K562 (cell line): ENCODE results near the gene TUT1. TPM values are rescaled to one million over a fixed set of nuclear protein-coding genes. Genes with fewer than 3 reads are reported as not detected.

Experiments
- ARNT ChIP-seq, 2 experiments: fragments of 450-650 bp; IDR thresholded peaks; 2 replicates each; pipeline ENCODE4 v1.6.1; 2016; ENCODE audit warnings: mild to moderate bottlenecking in 1 of 2
- BACH1 ChIP-seq: fragments of 200-800 bp; sonication (Bioruptor generic); IDR thresholded peaks from 2 replicates; pipeline ENCODE4 v1.6.1; 2016; ENCODE audit warnings: missing genetic modification characterization, missing compliant biosample characterization
- CBFA2T3 ChIP-seq: fragments of 450-650 bp; IDR thresholded peaks from 2 replicates; pipeline ENCODE4 v1.6.1; 2017
- CTBP1 ChIP-seq: fragments of 450-650 bp; IDR thresholded peaks from 2 replicates; pipeline ENCODE4 v1.6.1; 2016; ENCODE audit warnings: borderline replicate concordance
- E2F3 ChIP-seq: fragments of 250-450 bp; sonication (Bioruptor Pico); IDR thresholded peaks from 2 replicates; pipeline ENCODE4 v1.4.0; 2020; ENCODE audit warnings: mild to moderate bottlenecking
- GABPB1 ChIP-seq: sonication (generic); formaldehyde crosslinking; IDR thresholded peaks from 2 replicates; pipeline ENCODE4 v1.8.0; 2022; ENCODE audit warnings: mild to moderate bottlenecking, missing genetic modification reagents
- GABPB2 ChIP-seq: fragments of 250-450 bp; sonication (Bioruptor Pico); conservative IDR thresholded peaks from 2 replicates; pipeline ENCODE4 v1.5.1; 2021; ENCODE audit warnings: mild to moderate bottlenecking
- GTF2F1 ChIP-seq: IDR thresholded peaks from 2 replicates; pipeline ENCODE4 v1.6.1; 2011; ENCODE audit warnings: low read depth, low read length, improper control_type of control experiment
- HCFC1 ChIP-seq: IDR thresholded peaks from 2 replicates; pipeline ENCODE4 v1.6.1; 2012; ENCODE audit warnings: low read depth, low read length, improper control_type of control experiment
- KDM5B ChIP-seq: fragments of 200-600 bp; sonication (generic); IDR thresholded peaks from 2 replicates; pipeline ENCODE4 v1.6.1; 2012; ENCODE audit warnings: low read depth, mild to moderate bottlenecking, moderate library complexity, low read length, control low read depth, inconsistent platforms; ENCODE audit not compliant: insufficient replicate concordance
- SAFB2 ChIP-seq: fragments of 200-400 bp; formaldehyde crosslinking; IDR thresholded peaks from 2 replicates; pipeline ENCODE4 v1.6.1; 2018; ENCODE audit warnings: borderline replicate concordance, low read length, low read depth, moderate library complexity; ENCODE audit not compliant: severe bottlenecking
- ZNF146 ChIP-seq: IDR thresholded peaks from one replicate; pipeline ENCODE4 v1.6.1; 2018; ENCODE audit warnings: missing compliant biosample characterization; ENCODE audit not compliant: unreplicated experiment
- ZNF561 ChIP-seq: fragments of 450-650 bp; formaldehyde crosslinking; conservative IDR thresholded peaks from 2 replicates; pipeline ENCODE4 v1.4.0; 2020; ENCODE audit warnings: mild to moderate bottlenecking, moderate library complexity
- ZNF668 ChIP-seq: fragments of 250-450 bp; sonication (Bioruptor Pico); IDR thresholded peaks from 2 replicates; pipeline ENCODE4 v1.8.0; 2022; ENCODE audit warnings: mild to moderate bottlenecking, inconsistent platforms
- ZNF695 ChIP-seq: fragments of 450-650 bp; formaldehyde crosslinking; IDR thresholded peaks from 2 replicates; pipeline ENCODE4 v1.4.0; 2020; ENCODE audit warnings: mild to moderate bottlenecking, moderate library complexity
- ZNF780A ChIP-seq: fragments of 250-450 bp; sonication (Bioruptor Pico); IDR thresholded peaks from 2 replicates; pipeline ENCODE4 v1.5.0; 2021; ENCODE audit warnings: mild to moderate bottlenecking
- polyA plus RNA-seq, 8 experiments: library from polyadenylated mRNA; depleted of rRNA in 4 of 8; stranded (reverse) in 5 of 8; unstranded in 3 of 8; fragments of >200 nt; fragmentation: Nextera tagmentation in 2 of 8; fragmentation: Illumina TruSeq in 1 of 8; extraction: Ambion mirVana in 2 of 8; extraction: Trizol in 1 of 8; gene quantifications; 2 replicates each; pipeline versions ENCODE4 v1.2.1 to v1.2.3, GENCODE V29; 2011 to 2014; ENCODE audit warnings: inconsistent platforms in 1 of 8, missing spikeins in 1 of 8
- total RNA-seq, 7 experiments: library from RNA; depleted of rRNA in 6 of 7; stranded (reverse); fragments of >200 nt in 6 of 7; fragmentation: Illumina TruSeq in 2 of 7; extraction: Trizol in 2 of 7; gene quantifications; 2 replicates each; pipeline versions ENCODE4 v1.2.1 to v1.2.3, GENCODE V29; 2011 to 2021; ENCODE audit warnings: low replicate concordance in 1 of 7
- TF ChIP-seq, protein P1 (sequence below): IDR thresholded peaks from 2 replicates; pipeline ENCODE4 v1.6.1; 2016; ENCODE audit warnings: missing genetic modification characterization, missing compliant biosample characterization
- TF ChIP-seq, protein P2 (sequence below): sonication (generic); formaldehyde crosslinking; IDR thresholded peaks from 2 replicates; pipeline ENCODE4 v1.8.0; 2022; ENCODE audit warnings: missing genetic modification reagents, mild to moderate bottlenecking, borderline replicate concordance
- TF ChIP-seq, protein P3 (sequence below): fragments of 450-650 bp; formaldehyde crosslinking; IDR thresholded peaks from 2 replicates; pipeline ENCODE4 v1.4.0; 2022; ENCODE audit warnings: mild to moderate bottlenecking, moderate library complexity
- TF ChIP-seq, protein P4 (sequence below): fragments of 250-450 bp; sonication (Bioruptor Pico); IDR thresholded peaks from 2 replicates; pipeline ENCODE4 v1.8.0; 2022; ENCODE audit warnings: moderate library complexity, mild to moderate bottlenecking, inconsistent platforms
- TF ChIP-seq, protein P5 (sequence below): fragments of 250-450 bp; sonication (Bioruptor Pico); IDR thresholded peaks from 2 replicates; pipeline ENCODE4 v1.5.0; 2020; ENCODE audit warnings: mild to moderate bottlenecking

The TUT1 gene
- total and polyA plus RNA-seq, 9 of the 15 experiments (the other 6 are each of a cell fraction or from before 2014, with no cell fraction given) = 0.66 to 44.3 (median 15.7) TPM

DNA sequence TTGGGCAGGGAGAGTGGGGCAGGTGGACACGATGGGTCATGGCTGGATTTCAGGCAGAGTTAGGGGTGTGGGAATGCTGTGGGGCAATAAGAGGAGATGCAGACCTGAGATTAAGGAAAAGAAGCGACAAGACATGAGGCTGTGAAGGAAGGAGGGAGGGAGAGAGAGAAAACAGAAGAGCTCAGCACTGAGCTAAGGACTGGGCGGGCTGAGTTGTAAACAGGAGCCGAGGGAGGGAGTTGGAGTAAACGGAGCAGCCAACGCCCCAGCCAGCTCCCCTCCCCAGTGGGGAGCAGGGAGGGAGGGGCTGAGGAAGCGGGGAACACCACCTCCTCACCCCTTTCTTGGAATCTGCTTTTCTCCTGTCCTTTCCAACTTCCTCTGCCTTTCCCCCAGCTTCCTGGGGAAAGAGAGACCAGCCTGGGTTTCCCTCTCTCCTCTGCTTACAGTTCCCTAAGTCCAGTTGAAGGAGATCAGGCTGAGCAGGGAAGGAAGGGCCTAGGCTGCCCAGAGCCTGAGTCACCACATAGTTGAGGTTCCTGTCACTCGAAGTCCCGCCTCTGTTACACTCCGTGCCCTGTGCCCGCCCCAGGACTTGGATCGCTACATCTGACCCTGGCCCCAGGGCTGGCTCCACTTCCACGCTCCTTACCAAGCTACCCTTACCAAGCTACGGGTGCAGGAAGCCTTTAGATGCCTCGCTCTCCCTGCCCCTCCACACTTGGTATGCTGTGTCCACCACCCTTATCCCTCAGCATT, 38.1 kb downstream of the TUT1 start (continued):
- TF ChIP-seq, protein P1, sequence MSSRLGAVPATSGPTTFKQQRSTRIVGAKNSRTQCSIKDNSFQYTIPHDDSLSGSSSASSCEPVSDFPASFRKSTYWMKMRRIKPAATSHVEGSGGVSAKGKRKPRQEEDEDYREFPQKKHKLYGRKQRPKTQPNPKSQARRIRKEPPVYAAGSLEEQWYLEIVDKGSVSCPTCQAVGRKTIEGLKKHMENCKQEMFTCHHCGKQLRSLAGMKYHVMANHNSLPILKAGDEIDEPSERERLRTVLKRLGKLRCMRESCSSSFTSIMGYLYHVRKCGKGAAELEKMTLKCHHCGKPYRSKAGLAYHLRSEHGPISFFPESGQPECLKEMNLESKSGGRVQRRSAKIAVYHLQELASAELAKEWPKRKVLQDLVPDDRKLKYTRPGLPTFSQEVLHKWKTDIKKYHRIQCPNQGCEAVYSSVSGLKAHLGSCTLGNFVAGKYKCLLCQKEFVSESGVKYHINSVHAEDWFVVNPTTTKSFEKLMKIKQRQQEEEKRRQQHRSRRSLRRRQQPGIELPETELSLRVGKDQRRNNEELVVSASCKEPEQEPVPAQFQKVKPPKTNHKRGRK = no peak
- TF ChIP-seq, protein P2, sequence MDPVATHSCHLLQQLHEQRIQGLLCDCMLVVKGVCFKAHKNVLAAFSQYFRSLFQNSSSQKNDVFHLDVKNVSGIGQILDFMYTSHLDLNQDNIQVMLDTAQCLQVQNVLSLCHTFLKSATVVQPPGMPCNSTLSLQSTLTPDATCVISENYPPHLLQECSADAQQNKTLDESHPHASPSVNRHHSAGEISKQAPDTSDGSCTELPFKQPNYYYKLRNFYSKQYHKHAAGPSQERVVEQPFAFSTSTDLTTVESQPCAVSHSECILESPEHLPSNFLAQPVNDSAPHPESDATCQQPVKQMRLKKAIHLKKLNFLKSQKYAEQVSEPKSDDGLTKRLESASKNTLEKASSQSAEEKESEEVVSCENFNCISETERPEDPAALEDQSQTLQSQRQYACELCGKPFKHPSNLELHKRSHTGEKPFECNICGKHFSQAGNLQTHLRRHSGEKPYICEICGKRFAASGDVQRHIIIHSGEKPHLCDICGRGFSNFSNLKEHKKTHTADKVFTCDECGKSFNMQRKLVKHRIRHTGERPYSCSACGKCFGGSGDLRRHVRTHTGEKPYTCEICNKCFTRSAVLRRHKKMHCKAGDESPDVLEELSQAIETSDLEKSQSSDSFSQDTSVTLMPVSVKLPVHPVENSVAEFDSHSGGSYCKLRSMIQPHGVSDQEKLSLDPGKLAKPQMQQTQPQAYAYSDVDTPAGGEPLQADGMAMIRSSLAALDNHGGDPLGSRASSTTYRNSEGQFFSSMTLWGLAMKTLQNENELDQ (CRISPR knock-in tag) = no peak
- TF ChIP-seq GTF2F1 = no peak
- TF ChIP-seq CTBP1 = peak; percentile 73; the same call in 1 of the 2 replicates
- TF ChIP-seq, protein P3, sequence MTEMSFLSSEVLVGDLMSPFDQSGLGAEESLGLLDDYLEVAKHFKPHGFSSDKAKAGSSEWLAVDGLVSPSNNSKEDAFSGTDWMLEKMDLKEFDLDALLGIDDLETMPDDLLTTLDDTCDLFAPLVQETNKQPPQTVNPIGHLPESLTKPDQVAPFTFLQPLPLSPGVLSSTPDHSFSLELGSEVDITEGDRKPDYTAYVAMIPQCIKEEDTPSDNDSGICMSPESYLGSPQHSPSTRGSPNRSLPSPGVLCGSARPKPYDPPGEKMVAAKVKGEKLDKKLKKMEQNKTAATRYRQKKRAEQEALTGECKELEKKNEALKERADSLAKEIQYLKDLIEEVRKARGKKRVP (CRISPR knock-in tag) = no peak
- peak; percentile 42; the same call in 1 of the 2 replicates for TF ChIP-seq BACH1 (tag)
- peak; percentile 40; the same call in 1 of the 2 replicates for TF ChIP-seq HCFC1
- no peak for TF ChIP-seq ZNF668
- no peak for TF ChIP-seq SAFB2
- TF ChIP-seq CBFA2T3 = no peak
- no peak for TF ChIP-seq GABPB1 (CRISPR knock-in tag)
- TF ChIP-seq E2F3 = no peak
- no peak for TF ChIP-seq ZNF695 (CRISPR knock-in tag)
- TF ChIP-seq, protein P4, sequence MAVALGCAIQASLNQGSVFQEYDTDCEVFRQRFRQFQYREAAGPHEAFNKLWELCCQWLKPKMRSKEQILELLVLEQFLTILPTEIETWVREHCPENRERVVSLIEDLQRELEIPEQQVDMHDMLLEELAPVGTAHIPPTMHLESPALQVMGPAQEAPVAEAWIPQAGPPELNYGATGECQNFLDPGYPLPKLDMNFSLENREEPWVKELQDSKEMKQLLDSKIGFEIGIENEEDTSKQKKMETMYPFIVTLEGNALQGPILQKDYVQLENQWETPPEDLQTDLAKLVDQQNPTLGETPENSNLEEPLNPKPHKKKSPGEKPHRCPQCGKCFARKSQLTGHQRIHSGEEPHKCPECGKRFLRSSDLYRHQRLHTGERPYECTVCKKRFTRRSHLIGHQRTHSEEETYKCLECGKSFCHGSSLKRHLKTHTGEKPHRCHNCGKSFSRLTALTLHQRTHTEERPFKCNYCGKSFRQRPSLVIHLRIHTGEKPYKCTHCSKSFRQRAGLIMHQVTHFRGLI = no peak
- TF ChIP-seq, protein P5, sequence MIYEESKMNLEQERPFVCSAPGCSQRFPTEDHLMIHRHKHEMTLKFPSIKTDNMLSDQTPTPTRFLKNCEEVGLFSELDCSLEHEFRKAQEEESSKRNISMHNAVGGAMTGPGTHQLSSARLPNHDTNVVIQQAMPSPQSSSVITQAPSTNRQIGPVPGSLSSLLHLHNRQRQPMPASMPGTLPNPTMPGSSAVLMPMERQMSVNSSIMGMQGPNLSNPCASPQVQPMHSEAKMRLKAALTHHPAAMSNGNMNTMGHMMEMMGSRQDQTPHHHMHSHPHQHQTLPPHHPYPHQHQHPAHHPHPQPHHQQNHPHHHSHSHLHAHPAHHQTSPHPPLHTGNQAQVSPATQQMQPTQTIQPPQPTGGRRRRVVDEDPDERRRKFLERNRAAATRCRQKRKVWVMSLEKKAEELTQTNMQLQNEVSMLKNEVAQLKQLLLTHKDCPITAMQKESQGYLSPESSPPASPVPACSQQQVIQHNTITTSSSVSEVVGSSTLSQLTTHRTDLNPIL (CRISPR knock-in tag) = no peak
- TF ChIP-seq ZNF561 (CRISPR knock-in tag) = no peak
- TF ChIP-seq GABPB2 = no peak
- no peak for TF ChIP-seq ZNF780A (CRISPR knock-in tag)
- 0 out of 4 replicates have a peak, but pooled peaks have one; percentile 59 to 86 for TF ChIP-seq ARNT (IDR thresholded peaks at IDR 0.05)
- TF ChIP-seq KDM5B = peak; percentile 35
- no peak for TF ChIP-seq ZNF146 (CRISPR knock-in tag)
